ENCODE data around the gene CLCNKB. TPM values are rescaled to one million over a fixed set of nuclear protein-coding genes. Genes with fewer than 3 reads are reported as not detected.

CLCNKB gene
- total and polyA plus RNA-seq, 4 donors, result 0.06 to 1.9 (median 0.29) TPM

DNA sequence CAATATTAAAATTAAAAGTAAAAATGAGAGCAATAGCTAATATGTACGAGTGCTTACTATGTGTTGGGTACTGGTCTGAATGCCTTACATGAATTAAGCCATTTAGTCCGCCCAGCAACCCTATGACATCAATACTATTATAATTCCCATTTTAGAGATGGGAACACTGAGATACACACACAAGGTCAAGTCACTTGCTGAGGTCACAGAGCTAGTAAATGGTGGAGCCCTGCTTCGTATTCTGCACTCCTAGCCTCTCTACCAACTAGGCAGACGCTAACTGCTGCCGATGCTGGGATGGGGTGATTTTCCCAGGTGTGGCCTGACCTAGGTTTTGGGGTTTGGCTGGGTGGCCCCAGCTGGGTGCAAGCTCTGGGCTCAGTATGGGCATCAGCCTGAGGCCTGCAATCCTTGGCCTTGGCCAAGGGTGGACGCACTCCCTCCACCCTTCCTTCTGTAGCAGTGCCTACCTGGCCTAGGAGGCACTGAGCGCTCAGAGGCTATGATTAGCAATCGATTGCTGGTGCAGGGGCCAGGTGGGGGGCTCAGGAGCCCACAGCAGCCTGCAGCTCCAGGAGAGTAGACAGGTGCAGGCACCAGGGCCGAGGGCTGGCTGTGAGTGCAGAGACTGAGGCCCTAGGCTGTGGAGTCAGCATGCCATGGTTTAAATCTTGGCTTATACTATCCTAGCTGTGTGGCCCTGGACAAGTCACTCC is 27.2 kb downstream of the CLCNKB start:
- peaks cover 4 to 12% (median 6%) of the 10 kb centered on the region in 3 donors for H3K27me3 ChIP-seq (ENCODE audit: control insufficient read depth in 3 of 3, insufficient read depth in 3 of 3, low read length in 2 of 3)
- TF ChIP-seq, protein P1, sequence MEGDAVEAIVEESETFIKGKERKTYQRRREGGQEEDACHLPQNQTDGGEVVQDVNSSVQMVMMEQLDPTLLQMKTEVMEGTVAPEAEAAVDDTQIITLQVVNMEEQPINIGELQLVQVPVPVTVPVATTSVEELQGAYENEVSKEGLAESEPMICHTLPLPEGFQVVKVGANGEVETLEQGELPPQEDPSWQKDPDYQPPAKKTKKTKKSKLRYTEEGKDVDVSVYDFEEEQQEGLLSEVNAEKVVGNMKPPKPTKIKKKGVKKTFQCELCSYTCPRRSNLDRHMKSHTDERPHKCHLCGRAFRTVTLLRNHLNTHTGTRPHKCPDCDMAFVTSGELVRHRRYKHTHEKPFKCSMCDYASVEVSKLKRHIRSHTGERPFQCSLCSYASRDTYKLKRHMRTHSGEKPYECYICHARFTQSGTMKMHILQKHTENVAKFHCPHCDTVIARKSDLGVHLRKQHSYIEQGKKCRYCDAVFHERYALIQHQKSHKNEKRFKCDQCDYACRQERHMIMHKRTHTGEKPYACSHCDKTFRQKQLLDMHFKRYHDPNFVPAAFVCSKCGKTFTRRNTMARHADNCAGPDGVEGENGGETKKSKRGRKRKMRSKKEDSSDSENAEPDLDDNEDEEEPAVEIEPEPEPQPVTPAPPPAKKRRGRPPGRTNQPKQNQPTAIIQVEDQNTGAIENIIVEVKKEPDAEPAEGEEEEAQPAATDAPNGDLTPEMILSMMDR (IDR thresholded peaks at IDR 0.05; ENCODE audit: control extremely low read depth, extremely low read depth), result no peak
- H3K27ac ChIP-seq (ENCODE audit: low read depth in 1 of 2, low read length in 1 of 2), result no peak overlapping the region
- H3K9ac ChIP-seq (ENCODE audit: insufficient read depth in 1 of 2, low read length in 2 of 2), result no peak overlapping the region
- H3K4me3 ChIP-seq, result no peak overlapping the region
- peaks cover 0 to 5% (median 3%) of the 10 kb centered on the region in 5 donors for H3K4me1 ChIP-seq (ENCODE audit: control insufficient read depth in 5 of 5, insufficient read depth in 5 of 5, low read length in 5 of 5)
- no peak for ATAC-seq (ENCODE audit: insufficient read depth, low FRiP score)
- H3K36me3 ChIP-seq (ENCODE audit: control insufficient read depth in 4 of 4, insufficient read depth in 4 of 4, low read length in 4 of 4), result no peaks in the 10 kb centered on the region
- no peaks in the 10 kb centered on the region for H3K9me3 ChIP-seq (ENCODE audit: control insufficient read depth in 4 of 4, insufficient read depth in 3 of 4, low read length in 3 of 4)
- 92 to 93% methylated on average over 9 of the region's 9 CpGs for WGBS, 2 donors
- no peak for DNase-seq

DNA sequence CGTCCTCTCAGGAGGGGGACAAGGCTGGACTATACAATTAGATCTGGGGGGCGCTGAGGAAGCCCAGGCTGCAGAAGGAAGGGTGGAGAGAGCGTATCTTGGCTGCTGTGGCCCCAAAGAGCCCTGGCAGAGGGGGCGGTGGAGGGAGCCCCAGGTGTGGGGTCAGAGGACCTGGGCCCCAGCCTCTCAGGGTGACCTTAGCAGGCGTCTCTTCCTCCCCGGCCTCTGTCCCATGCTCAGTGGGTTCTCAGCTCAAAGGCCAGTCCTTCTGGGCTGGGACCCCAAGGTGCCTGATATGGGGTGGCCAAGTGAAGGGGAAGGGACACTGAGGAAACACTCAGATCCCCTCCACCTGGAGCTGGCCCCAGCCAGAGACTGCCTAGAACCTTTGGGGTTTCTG is 28.0 kb downstream of the CLCNKB start:
- no peaks in the 10 kb centered on the region for H3K9me3 ChIP-seq (ENCODE audit: control insufficient read depth in 4 of 4, insufficient read depth in 3 of 4, low read length in 3 of 4)
- H3K27ac ChIP-seq (ENCODE audit: low read depth in 1 of 2, low read length in 1 of 2), result no peak overlapping the region
- DNase-seq (no peak), ATAC-seq (ENCODE audit: insufficient read depth, low FRiP score) (no peak)
- WGBS, 2 donors, result 96 to 99% methylated on average over 6 of the region's 6 CpGs
- H3K36me3 ChIP-seq (ENCODE audit: control insufficient read depth in 4 of 4, insufficient read depth in 4 of 4, low read length in 4 of 4), result no peaks in the 10 kb centered on the region
- H3K4me3 ChIP-seq, result no peak overlapping the region
- H3K4me1 ChIP-seq (ENCODE audit: control insufficient read depth in 5 of 5, insufficient read depth in 5 of 5, low read length in 5 of 5), result peaks cover 0 to 5% (median 3%) of the 10 kb centered on the region in 5 donors
- H3K9ac ChIP-seq (ENCODE audit: insufficient read depth in 1 of 2, low read length in 2 of 2), result no peak overlapping the region
- TF ChIP-seq, protein P1 (IDR thresholded peaks at IDR 0.05; ENCODE audit: control extremely low read depth, extremely low read depth), result no peak
- peaks cover 4 to 12% (median 6%) of the 10 kb centered on the region in 3 donors for H3K27me3 ChIP-seq (ENCODE audit: control insufficient read depth in 3 of 3, insufficient read depth in 3 of 3, low read length in 2 of 3)

DNA sequence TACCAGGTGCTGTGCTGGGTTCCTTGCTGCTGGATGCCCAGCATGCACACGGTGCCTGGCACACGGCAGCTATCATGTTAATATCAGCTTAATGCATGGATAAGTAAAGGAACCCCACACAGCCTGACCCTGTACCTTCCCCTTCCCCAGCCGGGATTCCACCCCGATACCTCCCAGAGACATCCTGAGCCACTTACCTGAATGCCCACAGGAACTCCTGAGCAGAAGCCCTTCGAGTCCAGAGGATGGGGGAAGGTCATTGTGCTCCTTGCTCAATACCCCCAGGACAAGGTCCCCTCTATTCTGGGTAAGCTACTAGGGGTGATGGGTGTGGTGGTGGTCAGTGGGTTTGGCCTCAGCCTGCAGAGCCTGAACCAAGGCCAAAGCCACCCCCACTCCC is 28.5 kb downstream of the CLCNKB start:
- Histone ChIP-seq H3K36me3 (ENCODE audit: control insufficient read depth in 4 of 4, insufficient read depth in 4 of 4, low read length in 4 of 4) (no peaks in the 10 kb centered on the region), H3K9ac (ENCODE audit: insufficient read depth in 1 of 2, low read length in 2 of 2) (no peak overlapping the region), H3K4me3 (no peak overlapping the region), H3K27ac (ENCODE audit: low read depth in 1 of 2, low read length in 1 of 2) (no peak overlapping the region), H3K4me1 (ENCODE audit: control insufficient read depth in 5 of 5, insufficient read depth in 5 of 5, low read length in 5 of 5) (peaks cover 0 to 5% (median 3%) of the 10 kb centered on the region in 5 donors), H3K9me3 (ENCODE audit: control insufficient read depth in 4 of 4, insufficient read depth in 3 of 4, low read length in 3 of 4) (no peaks in the 10 kb centered on the region), H3K27me3 (ENCODE audit: control insufficient read depth in 3 of 3, insufficient read depth in 3 of 3, low read length in 2 of 3) (peaks cover 4 to 12% (median 6%) of the 10 kb centered on the region in 3 donors)
- WGBS, 2 donors, result 78 to 83% methylated on average over 5 of the region's 5 CpGs
- ATAC-seq (ENCODE audit: insufficient read depth, low FRiP score), result no peak
- DNase-seq, result no peak
- TF ChIP-seq, protein P1 (IDR thresholded peaks at IDR 0.05; ENCODE audit: control extremely low read depth, extremely low read depth), result no peak

Measured in lung (tissue), 12 donors.